ENCODE data around the gene USP24. TPM values are rescaled to one million over a fixed set of nuclear protein-coding genes. Genes with fewer than 3 reads are reported as not detected.
"Not testable (repeated sequence)": the region's sequence is repeated elsewhere in the genome, so short reads cannot be mapped to it uniquely, and the experiment has no call there.

The USP24 gene
- total RNA-seq, 2 experiments from 2014 or later, result 45.5 to 49.6 TPM

GRCh38 chr1:55134152-55134808 is 80.9 kb downstream of the USP24 start:
- POLR2A ChIA-PET, result no interaction called here
- CTCF ChIA-PET, result interaction anchor here (1.4 kb wide), 1 partner anchor 143 kb away, joined by 4 read pairs; no protein-coding TSS in a partner anchor

GRCh38 chr1:55131801-55132200 is 83.4 kb downstream of the USP24 start:
- ChIA-PET CTCF (no interaction called here), POLR2A (no interaction called here)

GRCh38 chr1:55131218-55131617 is 83.9 kb downstream of the USP24 start:
- CTCF ChIA-PET, result no interaction called here
- POLR2A ChIA-PET, result no interaction called here

GRCh38 chr1:55129194-55129728 is 85.9 kb downstream of the USP24 start:
- ChIA-PET POLR2A (no interaction called here), CTCF (interaction anchor here (1.7 kb wide), 1 partner anchor 149 kb away, joined by 3 read pairs; no protein-coding TSS in a partner anchor)

GRCh38 chr1:55128418-55128995 is 86.7 kb downstream of the USP24 start:
- ChIA-PET POLR2A (no interaction called here), CTCF (interaction anchor here (0.7 to 0.9 kb wide), 3 partner anchors 10 to 327 kb away, joined by 3 to 5 read pairs (median 3); no protein-coding TSS in a partner anchor)

GRCh38 chr1:55127827-55128343 is 87.3 kb downstream of the USP24 start:
- POLR2A ChIA-PET, result no interaction called here
- CTCF ChIA-PET, result interaction anchor here (0.7 to 0.9 kb wide), 3 partner anchors 11 to 326 kb away, joined by 3 to 5 read pairs (median 3); no protein-coding TSS in a partner anchor

GRCh38 chr1:55124470-55124869 is 90.7 kb downstream of the USP24 start:
- CTCF ChIA-PET, result no interaction called here
- POLR2A ChIA-PET, result no interaction called here

- POLR2A ChIA-PET, result interaction anchor here (0.5 kb wide), 1 partner anchor 28 kb away, joined by 3 read pairs; no protein-coding TSS in a partner anchor
- CTCF ChIA-PET, result no interaction called here
Observed at GRCh38 chr1:55120538-55120937, 94.6 kb downstream of the USP24 start.

- ChIA-PET POLR2A (no interaction called here), CTCF (no interaction called here)
Observed at GRCh38 chr1:55118651-55119329, 96.4 kb downstream of the USP24 start.

- POLR2A ChIA-PET, result no interaction called here
- CTCF ChIA-PET, result no interaction called here
Observed at GRCh38 chr1:55117941-55118340, 97.2 kb downstream of the USP24 start.

GRCh38 chr1:55109005-55109404 is 106.2 kb downstream of the USP24 start:
- POLR2A ChIA-PET, CTCF ChIA-PET: not testable (repeated sequence)

GRCh38 chr1:55107101-55107500 is 108.1 kb downstream of the USP24 start:
- POLR2A ChIA-PET, result no interaction called here
- CTCF ChIA-PET, result no interaction called here

GRCh38 chr1:55103891-55104290 is 111.3 kb downstream of the USP24 start:
- ChIA-PET CTCF (no interaction called here), POLR2A (interaction anchor here (0.6 kb wide), 1 partner anchor 303 kb away, joined by 3 read pairs; no protein-coding TSS in a partner anchor)

- ChIA-PET POLR2A (no interaction called here), CTCF (no interaction called here)
Observed at GRCh38 chr1:55095095-55095494, 120.1 kb downstream of the USP24 start.

GRCh38 chr1:55092475-55092874 is 122.7 kb downstream of the USP24 start:
- CTCF ChIA-PET, result no interaction called here
- POLR2A ChIA-PET, result no interaction called here

- CTCF ChIA-PET, result no interaction called here
- POLR2A ChIA-PET, result no interaction called here
Observed at GRCh38 chr1:55089683-55090082, 125.5 kb downstream of the USP24 start.

- ChIA-PET CTCF (no interaction called here), POLR2A (no interaction called here)
Observed at GRCh38 chr1:55088413-55088812, 126.8 kb downstream of the USP24 start.

- POLR2A ChIA-PET, result no interaction called here
Observed at GRCh38 chr1:55087439-55087838, 127.7 kb downstream of the USP24 start.

GRCh38 chr1:55084257-55084656 is 130.9 kb downstream of the USP24 start:
- ChIA-PET CTCF (no interaction called here), POLR2A (no interaction called here)

More at GRCh38 chr1:55087439-55087838, 127.7 kb downstream of the USP24 start:
- CTCF ChIA-PET, result no interaction called here

GRCh38 chr1:55081905-55082296 is 133.3 kb downstream of the USP24 start:
- POLR2A ChIA-PET, result no interaction called here
- CTCF ChIA-PET, result no interaction called here
